PC-3 (cell line): ENCODE measurements around the gene BDKRB2. TPM values are rescaled to one million over a fixed set of nuclear protein-coding genes. Genes with fewer than 3 reads are reported as not detected.

Experiments
- ATAC-seq: fragments of 200-7000 bp; cut with Tn5 transposase; 2 replicates; pipeline ENCODE4 v1.9.1; 2020; ENCODE audit warnings: mild to moderate bottlenecking, moderate library complexity
- BruUV-seq: library from RNA; stranded (reverse); fragments of 400-500 nt; replicated peaks from 2 replicates; lab custom pipeline; 2021; lab: Mats Ljungman, UMichigan
- CTCF ChIA-PET: fragments of 300-600 bp; sonication (Branson Sonifier 250); formaldehyde crosslinking; loops from one replicate; lab custom pipeline; 2022; ENCODE audit warnings: antibody characterized with exemption; lab: Charles Lee
- POLR2A ChIA-PET: fragments of 300-600 bp; sonication (Branson Sonifier 250); formaldehyde crosslinking; loops from one replicate; lab custom pipeline; 2022; ENCODE audit warnings: antibody characterized with exemption; ENCODE audit not compliant: unreplicated experiment; lab: Charles Lee
- DNase-seq: peaks from one replicate; pipeline ENCODE4 v3.0.0-alpha.2; 2015
- H2AFZ ChIP-seq: fragments of 300-600 bp; sonication (generic); 2 replicates; pipeline ENCODE4 v1.6.0; 2016; ENCODE audit warnings: antibody characterized with exemption, low read length
- H3F3A ChIP-seq: fragments of 300-600 bp; sonication (generic); one replicate; pipeline ENCODE4 v1.6.0; 2017; ENCODE audit warnings: antibody characterized with exemption, low read length, control low read depth, mild to moderate bottlenecking; ENCODE audit not compliant: unreplicated experiment
- H3K27ac ChIP-seq: fragments of 300-600 bp; sonication (generic); 2 replicates; pipeline ENCODE4 v1.5.1; 2016; ENCODE audit warnings: mild to moderate bottlenecking, low read length
- H3K27me3 ChIP-seq: fragments of 300-600 bp; sonication (generic); 2 replicates; pipeline ENCODE4 v1.6.1; 2016; ENCODE audit warnings: low read length, mixed read lengths
- H3K36me3 ChIP-seq: fragments of 300-600 bp; sonication (generic); 2 replicates; pipeline ENCODE4 v1.6.1; 2016; ENCODE audit warnings: low read depth, mixed run types, low read length, mixed read lengths
- H3K4me1 ChIP-seq: fragments of 300-600 bp; sonication (generic); 2 replicates; pipeline ENCODE4 v1.5.1; 2016; ENCODE audit warnings: low read length; ENCODE audit not compliant: insufficient read depth
- H3K4me2 ChIP-seq: fragments of 300-600 bp; sonication (generic); 2 replicates; pipeline ENCODE4 v1.6.0; 2016; ENCODE audit warnings: low read length
- H3K4me3 ChIP-seq: fragments of 300-600 bp; sonication (generic); 2 replicates; pipeline ENCODE4 v1.5.1; 2016; ENCODE audit warnings: mild to moderate bottlenecking, low read length, mixed read lengths
- H3K79me2 ChIP-seq: fragments of 300-600 bp; sonication (generic); 2 replicates; pipeline ENCODE4 v1.6.1; 2017; ENCODE audit warnings: low read length, mixed read lengths
- H3K9ac ChIP-seq: fragments of 300-600 bp; sonication (generic); 2 replicates; pipeline ENCODE4 v1.6.0; 2016; ENCODE audit warnings: mild to moderate bottlenecking, low read length
- H3K9me2 ChIP-seq: fragments of 300-600 bp; sonication (generic); replicated peaks from 2 replicates; pipeline ENCODE4 v1.6.1; 2016; ENCODE audit warnings: mixed run types, low read length, mixed read lengths
- H3K9me3 ChIP-seq: fragments of 300-600 bp; sonication (generic); 2 replicates; pipeline ENCODE4 v1.6.1; 2016; ENCODE audit warnings: low read length, mixed read lengths
- H4K20me1 ChIP-seq: fragments of 300-600 bp; sonication (generic); 2 replicates; pipeline ENCODE4 v1.6.1; 2016; ENCODE audit warnings: low read length, mixed read lengths
- EZH2 ChIP-seq: fragments of 300-600 bp; sonication (generic); IDR thresholded peaks from one replicate; pipeline ENCODE4 v1.6.1; 2017; ENCODE audit warnings: antibody characterized with exemption, mild to moderate bottlenecking, low read length; ENCODE audit not compliant: unreplicated experiment
- EZH2phosphoT487 ChIP-seq: fragments of 300-600 bp; sonication (generic); IDR thresholded peaks from 2 replicates; pipeline ENCODE4 v1.6.1; 2018; ENCODE audit warnings: mild to moderate bottlenecking, antibody characterized with exemption, low read length, borderline replicate concordance
- intact Hi-C: fragments of 100-400 bp; cut with micrococcal nuclease; formaldehyde crosslinking; loops from 2 replicates; pipeline ENCODE4 v1.9.0; 2023
- total RNA-seq: library from RNA; depleted of rRNA; stranded (reverse); fragments of >200 nt; gene quantifications from 2 replicates; pipeline ENCODE4 v1.2.3, GENCODE V29; 2014; rRNA removed
- TF ChIP-seq, protein P1 (sequence below): fragments of 300-600 bp; sonication (generic); conservative IDR thresholded peaks from 2 replicates; pipeline ENCODE4 v1.5.1; 2017; ENCODE audit warnings: antibody characterized with exemption, low read depth, mild to moderate bottlenecking, low read length

The BDKRB2 gene
- total RNA-seq, 1 experiment from 2014 or later: 0.07 TPM

GRCh38 chr14:96286251-96286650 lies 81.6 kb downstream of the BDKRB2 start:
- ATAC-seq: no peak
- no peaks in the 10 kb centered on the region for H3K4me1 ChIP-seq
- H3K4me2 ChIP-seq: no peak overlapping the region

DNA sequence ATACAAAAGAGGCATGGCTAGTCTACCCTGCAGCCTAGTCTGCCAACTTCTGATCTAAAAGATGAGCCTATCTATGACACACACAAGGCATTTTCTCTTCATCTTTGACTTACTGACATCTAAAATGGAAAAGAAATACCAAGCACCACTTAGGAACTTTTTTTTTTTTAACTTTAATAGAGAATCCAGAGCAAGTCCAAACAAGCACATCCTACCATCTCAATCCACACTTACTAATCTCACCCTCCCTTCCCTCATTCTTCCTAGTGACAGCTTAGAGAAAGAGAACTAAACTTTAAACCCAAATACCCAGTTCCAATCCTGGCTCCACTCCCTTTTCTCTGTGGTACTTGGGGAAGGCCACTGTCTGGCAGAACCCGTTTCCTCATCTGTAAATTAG lies 83.2 kb downstream of the BDKRB2 start:
- H2AFZ ChIP-seq: no peak overlapping the region
- no peak overlapping the region for H3K4me2 ChIP-seq
- no peak overlapping the region for H3K9ac ChIP-seq
- H3K27me3 ChIP-seq: no peaks in the 10 kb centered on the region
- no peaks in the 10 kb centered on the region for H3K9me2 ChIP-seq
- TF ChIP-seq, protein P1, sequence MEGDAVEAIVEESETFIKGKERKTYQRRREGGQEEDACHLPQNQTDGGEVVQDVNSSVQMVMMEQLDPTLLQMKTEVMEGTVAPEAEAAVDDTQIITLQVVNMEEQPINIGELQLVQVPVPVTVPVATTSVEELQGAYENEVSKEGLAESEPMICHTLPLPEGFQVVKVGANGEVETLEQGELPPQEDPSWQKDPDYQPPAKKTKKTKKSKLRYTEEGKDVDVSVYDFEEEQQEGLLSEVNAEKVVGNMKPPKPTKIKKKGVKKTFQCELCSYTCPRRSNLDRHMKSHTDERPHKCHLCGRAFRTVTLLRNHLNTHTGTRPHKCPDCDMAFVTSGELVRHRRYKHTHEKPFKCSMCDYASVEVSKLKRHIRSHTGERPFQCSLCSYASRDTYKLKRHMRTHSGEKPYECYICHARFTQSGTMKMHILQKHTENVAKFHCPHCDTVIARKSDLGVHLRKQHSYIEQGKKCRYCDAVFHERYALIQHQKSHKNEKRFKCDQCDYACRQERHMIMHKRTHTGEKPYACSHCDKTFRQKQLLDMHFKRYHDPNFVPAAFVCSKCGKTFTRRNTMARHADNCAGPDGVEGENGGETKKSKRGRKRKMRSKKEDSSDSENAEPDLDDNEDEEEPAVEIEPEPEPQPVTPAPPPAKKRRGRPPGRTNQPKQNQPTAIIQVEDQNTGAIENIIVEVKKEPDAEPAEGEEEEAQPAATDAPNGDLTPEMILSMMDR: no peak
- TF ChIP-seq EZH2phosphoT487 (no peak), EZH2 (no peak)
- intact Hi-C loops: no loop called here
- H4K20me1 ChIP-seq: no peaks in the 10 kb centered on the region
- DNase-seq (no peak), ATAC-seq (no peak)
- POLR2A ChIA-PET: no interaction called here
- peaks cover 3% of the 10 kb centered on the region; the same call in 1 of the 2 replicates for H3K36me3 ChIP-seq
- no peaks in the 10 kb centered on the region for H3K79me2 ChIP-seq
- no peak overlapping the region for H3K4me3 ChIP-seq
- no peaks in the 10 kb centered on the region for H3K9me3 ChIP-seq
- no peaks in the 10 kb centered on the region for H3F3A ChIP-seq
- CTCF ChIA-PET: interaction anchor here (0.6 kb wide), 1 partner anchor 62 kb away, joined by 4 read pairs; no protein-coding TSS in a partner anchor
- H3K4me1 ChIP-seq: no peaks in the 10 kb centered on the region
- BruUV-seq: no TSS peak
- H3K27ac ChIP-seq: no peak overlapping the region

More at GRCh38 chr14:96286251-96286650, 81.6 kb downstream of the BDKRB2 start:
- H3F3A ChIP-seq: no peaks in the 10 kb centered on the region
- no peaks in the 10 kb centered on the region for H3K27me3 ChIP-seq
- TF ChIP-seq, protein P1: no peak
- TF ChIP-seq EZH2: no peak
- TF ChIP-seq EZH2phosphoT487: no peak
- no TSS peak for BruUV-seq
- H3K9me2 ChIP-seq: no peaks in the 10 kb centered on the region
- no peaks in the 10 kb centered on the region for H3K9me3 ChIP-seq
- no peak overlapping the region for H3K9ac ChIP-seq
- H2AFZ ChIP-seq: no peak overlapping the region
- no peak for DNase-seq
- no peak overlapping the region for H3K27ac ChIP-seq
- intact Hi-C loops: no loop called here
- CTCF ChIA-PET: no interaction called here
- H3K36me3 ChIP-seq: peaks cover 3% of the 10 kb centered on the region; the same call in 1 of the 2 replicates
- H3K4me3 ChIP-seq: no peak overlapping the region
- H3K79me2 ChIP-seq: no peaks in the 10 kb centered on the region
- H4K20me1 ChIP-seq: no peaks in the 10 kb centered on the region
- POLR2A ChIA-PET: interaction anchor here (0.6 kb wide), 1 partner anchor 132 kb away, joined by 3 read pairs; no protein-coding TSS in a partner anchor

Other genes starting within 250 kb of the BDKRB2 start
- 0.06 TPM in 1 of 2 replicates, not detected in the other for gene C14orf132, start 165.5 kb upstream of the BDKRB2 start, total RNA-seq
- 0.69 TPM in 1 of 2 replicates, not detected in the other for gene BDKRB1, start 51.4 kb downstream of the BDKRB2 start, total RNA-seq
- 10.9 and 11.6 TPM in 2 replicates for gene ATG2B, start 158.5 kb downstream of the BDKRB2 start, total RNA-seq
- gene GSKIP, start 158.7 kb downstream of the BDKRB2 start, total RNA-seq: 13.7 and 22.6 TPM in 2 replicates
- 0.29 TPM in 1 of 2 replicates, not detected in the other for gene AK7, start 187.3 kb downstream of the BDKRB2 start, total RNA-seq